GM23248 (cell line): ENCODE measurements around the gene CFAP157. TPM values are rescaled to one million over a fixed set of nuclear protein-coding genes. Genes with fewer than 3 reads are reported as not detected.

Source experiments
- DNase-seq: peaks from one replicate; pipeline ENCODE4 v3.0.0-alpha.2; 2015
- H2AFZ ChIP-seq: fragments of 200-600 bp; sonication (generic); 2 replicates; pipeline ENCODE4 v1.6.1; 2016; ENCODE audit warnings: antibody characterized with exemption
- H3F3A ChIP-seq: fragments of 200-600 bp; sonication (generic); 2 replicates; pipeline ENCODE4 v1.6.1; 2016; ENCODE audit warnings: mild to moderate bottlenecking, antibody characterized with exemption, mixed run types; ENCODE audit not compliant: insufficient read depth
- H3K27ac ChIP-seq: fragments of 200-600 bp; sonication (generic); 2 replicates; pipeline ENCODE4 v1.5.1; 2016; ENCODE audit warnings: mild to moderate bottlenecking
- H3K27me3 ChIP-seq: fragments of 200-600 bp; sonication (generic); replicated peaks from 2 replicates; pipeline ENCODE4 v1.6.1; 2016; ENCODE audit warnings: mild to moderate bottlenecking; ENCODE audit not compliant: insufficient read depth
- H3K36me3 ChIP-seq: fragments of 200-600 bp; sonication (generic); 2 replicates; pipeline ENCODE4 v1.6.1; 2016; ENCODE audit warnings: low read depth, mild to moderate bottlenecking
- H3K4me1 ChIP-seq: fragments of 200-600 bp; sonication (generic); 2 replicates; pipeline ENCODE4 v1.6.1; 2016; ENCODE audit warnings: mild to moderate bottlenecking; ENCODE audit not compliant: insufficient read depth
- H3K4me2 ChIP-seq: fragments of 200-600 bp; sonication (generic); one replicate; pipeline ENCODE4 v1.6.1; 2016; ENCODE audit warnings: mild to moderate bottlenecking; ENCODE audit not compliant: unreplicated experiment
- H3K4me3 ChIP-seq: fragments of 200-600 bp; sonication (generic); 2 replicates; pipeline ENCODE4 v1.5.1; 2016; ENCODE audit warnings: mild to moderate bottlenecking
- H3K79me2 ChIP-seq: fragments of 200-600 bp; sonication (generic); 2 replicates; pipeline ENCODE4 v1.6.1; 2016; ENCODE audit warnings: mild to moderate bottlenecking; ENCODE audit not compliant: insufficient read depth
- H3K9ac ChIP-seq: fragments of 200-600 bp; sonication (generic); 2 replicates; pipeline ENCODE4 v1.6.1; 2016; ENCODE audit warnings: mild to moderate bottlenecking
- H3K9me2 ChIP-seq: fragments of 200-600 bp; sonication (generic); 2 replicates; pipeline ENCODE4 v1.6.1; 2016; ENCODE audit warnings: mixed run types, mild to moderate bottlenecking, moderate library complexity; ENCODE audit not compliant: insufficient read depth
- H3K9me3 ChIP-seq: fragments of 200-600 bp; sonication (generic); one replicate; pipeline ENCODE4 v1.6.1; 2017; ENCODE audit warnings: low read depth
- H4K20me1 ChIP-seq: fragments of 200-600 bp; sonication (generic); 2 replicates; pipeline ENCODE4 v1.6.0; 2016; ENCODE audit not compliant: insufficient read depth
- EZH2 ChIP-seq: fragments of 200-600 bp; sonication (generic); IDR thresholded peaks from 2 replicates; pipeline ENCODE4 v1.6.1; 2018; ENCODE audit warnings: antibody characterized with exemption, mild to moderate bottlenecking; ENCODE audit not compliant: insufficient read depth, poor library complexity, severe bottlenecking
- EZH2phosphoT487 ChIP-seq: fragments of 200-600 bp; sonication (generic); IDR thresholded peaks from 2 replicates; pipeline ENCODE4 v1.6.1; 2018; ENCODE audit warnings: antibody characterized with exemption, moderate library complexity, mild to moderate bottlenecking, low read depth; ENCODE audit not compliant: insufficient read depth
- WGBS, 2 experiments: methylation state at CpG; one replicate each; pipeline ENCODE4 v1.1.6; 2015 to 2017; ENCODE audit warnings: low lambda C conversion rate in 2 of 2, low coverage in 1 of 2; ENCODE audit errors: missing lambda C conversion rate in 2 of 2; 5-methylcytosine and 5-hydroxymethylcytosine counted together
- in situ Hi-C: fragments of 300-500 bp; cut with MboI; formaldehyde crosslinking; loops from 2 replicates; pipeline ENCODE4 v1.15.0; 2020
- polyA plus RNA-seq: library from polyadenylated mRNA; unstranded; fragments of >200 nt; fragmentation: Nextera tagmentation; extraction: Ambion mirVana; gene quantifications from 2 replicates; pipeline ENCODE4 v1.2.1, GENCODE V29; 2016
- total RNA-seq: library from RNA; depleted of rRNA; stranded (reverse); fragments of >200 nt; shearing (Covaris generic); gene quantifications from 2 replicates; pipeline ENCODE4 v1.2.3, GENCODE V29; 2014

Gene CFAP157
- total and polyA plus RNA-seq, 2 experiments from 2014 or later: 0.55 TPM; not detected in 1

DNA sequence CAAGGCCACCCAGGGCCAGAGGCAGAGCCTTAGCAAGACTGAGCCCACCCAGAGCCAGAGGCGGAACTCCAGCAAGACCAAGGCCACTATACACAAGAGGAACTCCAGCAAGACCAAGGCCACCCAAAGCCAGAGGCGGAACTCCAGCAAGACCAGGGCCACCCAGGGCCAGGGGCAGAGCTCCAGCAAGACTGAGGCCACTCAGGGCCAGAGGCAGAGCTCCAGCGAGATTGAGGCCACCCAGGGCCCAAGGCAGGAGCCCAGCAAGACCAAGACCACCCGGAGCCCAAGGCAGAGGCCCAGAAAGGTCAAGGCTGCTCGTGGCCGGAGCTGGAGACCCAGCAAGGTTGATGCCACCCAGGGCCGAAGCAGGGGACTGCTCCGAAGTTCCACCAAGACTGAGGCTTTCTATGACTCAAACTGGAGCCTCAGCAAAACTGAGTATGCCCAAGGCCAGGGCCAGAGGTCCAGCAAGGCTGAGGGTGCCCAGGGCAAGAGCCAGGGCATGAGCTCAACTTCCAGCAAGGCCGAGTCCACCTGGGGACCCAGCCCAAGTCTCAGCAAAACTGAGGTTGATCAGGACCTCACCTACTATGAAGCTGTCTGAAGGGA lies 24.1 kb downstream of the CFAP157 start:
- in situ Hi-C loops: loop anchor here (10.0 kb wide), 1 partner anchor 136 kb away; no protein-coding TSS in a partner anchor
- Histone ChIP-seq H3K27me3 (no peaks in the 10 kb centered on the region), H3K9me2 (no peaks in the 10 kb centered on the region)

GRCh38 chr9:127731938-127732337 lies 25.1 kb downstream of the CFAP157 start:
- H2AFZ ChIP-seq: no peak overlapping the region
- in situ Hi-C loops: loop anchor here (10.0 kb wide), 1 partner anchor 137 kb away; no protein-coding TSS in a partner anchor
- peaks cover 10% of the 10 kb centered on the region; the same call in 1 of the 2 replicates for H3K4me1 ChIP-seq
- H3K27ac ChIP-seq: no peak overlapping the region
- H3K9ac ChIP-seq: no peak overlapping the region
- H4K20me1 ChIP-seq: no peaks in the 10 kb centered on the region
- no peaks in the 10 kb centered on the region for H3K9me3 ChIP-seq
- no peaks in the 10 kb centered on the region for H3K36me3 ChIP-seq
- no peaks in the 10 kb centered on the region for H3F3A ChIP-seq
- DNase-seq: no peak
- H3K9me2 ChIP-seq: no peaks in the 10 kb centered on the region
- 0 out of 2 replicates have a peak, but pooled peaks cover 7% of the 10 kb centered on the region for H3K79me2 ChIP-seq
- H3K4me3 ChIP-seq: no peak overlapping the region
- no peak overlapping the region for H3K4me2 ChIP-seq
- WGBS, 2 experiments: 87 to 91% methylated on average over 16 of the region's 16 CpGs
- no peaks in the 10 kb centered on the region for H3K27me3 ChIP-seq
- no peak for TF ChIP-seq EZH2phosphoT487
- TF ChIP-seq EZH2: no peak

More for the DNA sequence above, 24.1 kb downstream of the CFAP157 start:
- Histone ChIP-seq H3K79me2 (0 out of 2 replicates have a peak, but pooled peaks cover 7% of the 10 kb centered on the region), H3K4me2 (no peak overlapping the region), H3K4me3 (no peak overlapping the region), H3K9me3 (no peaks in the 10 kb centered on the region), H3F3A (no peaks in the 10 kb centered on the region), H3K36me3 (no peaks in the 10 kb centered on the region), H3K9ac (no peak overlapping the region), H3K27ac (no peak overlapping the region), H2AFZ (no peak overlapping the region), H3K4me1 (peaks cover 10% of the 10 kb centered on the region; the same call in 1 of the 2 replicates), H4K20me1 (no peaks in the 10 kb centered on the region)
- no peak for DNase-seq
- WGBS, 2 experiments: 76 to 77% methylated on average over 9 of the region's 9 CpGs
- no peak for TF ChIP-seq EZH2
- TF ChIP-seq EZH2phosphoT487: no peak

DNA sequence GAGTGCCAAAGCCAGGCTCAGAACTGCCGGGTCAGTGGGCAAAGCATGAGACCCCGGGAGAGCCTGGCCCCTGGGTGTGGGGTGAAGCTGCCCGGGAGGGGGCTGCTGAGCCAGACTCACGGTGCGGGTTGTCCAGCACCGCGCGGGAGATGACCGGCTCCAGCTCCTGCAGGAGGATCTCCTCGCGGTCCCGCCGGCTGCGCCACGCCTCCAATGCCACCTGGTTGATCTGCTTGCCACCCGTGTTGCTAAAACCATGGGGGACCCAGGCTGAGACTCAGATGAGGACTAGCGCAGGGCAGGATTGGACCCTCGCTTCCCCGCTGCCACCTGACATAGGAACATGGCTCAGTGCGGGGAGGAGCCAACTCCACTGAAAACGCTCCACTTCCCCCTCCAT lies 25.7 kb downstream of the CFAP157 start:
- Histone ChIP-seq H3K79me2 (0 out of 2 replicates have a peak, but pooled peaks cover 7% of the 10 kb centered on the region), H4K20me1 (no peaks in the 10 kb centered on the region), H3K4me2 (no peak overlapping the region), H3K4me3 (no peak overlapping the region), H3K36me3 (no peaks in the 10 kb centered on the region), H2AFZ (no peak overlapping the region), H3K4me1 (peaks cover 10% of the 10 kb centered on the region; the same call in 1 of the 2 replicates), H3F3A (no peaks in the 10 kb centered on the region), H3K9ac (no peak overlapping the region), H3K27me3 (no peaks in the 10 kb centered on the region), H3K27ac (no peak overlapping the region), H3K9me3 (no peaks in the 10 kb centered on the region), H3K9me2 (no peaks in the 10 kb centered on the region)
- in situ Hi-C loops: loop anchor here (10.0 kb wide), 1 partner anchor 138 kb away; no protein-coding TSS in a partner anchor
- TF ChIP-seq EZH2phosphoT487 (no peak), EZH2 (no peak)
- DNase-seq: no peak
- WGBS, 2 experiments: 88% methylated on average over 20 to 21 of the region's 21 CpGs

DNA sequence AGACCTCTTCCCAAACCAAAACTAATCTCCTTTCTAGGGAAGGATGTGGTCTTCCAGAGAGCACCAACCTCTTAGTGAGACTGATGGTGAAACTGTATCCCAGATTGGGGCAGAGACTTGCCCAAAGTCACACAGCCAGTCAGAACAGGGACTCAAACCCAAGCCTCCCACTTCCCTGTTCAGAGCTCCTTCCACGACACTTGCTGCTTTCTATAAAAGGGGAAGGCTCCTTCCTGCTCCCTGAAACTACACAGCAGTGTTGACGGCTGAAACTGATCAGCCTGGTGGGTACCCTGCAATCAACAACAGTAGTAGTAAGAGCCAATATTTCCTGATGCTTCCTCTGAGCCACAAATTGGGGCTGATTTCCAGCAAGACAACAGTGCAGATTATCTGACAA lies 26.8 kb downstream of the CFAP157 start:
- Histone ChIP-seq H3K79me2 (0 out of 2 replicates have a peak, but pooled peaks cover 7% of the 10 kb centered on the region), H3K4me2 (no peak overlapping the region), H3K27ac (no peak overlapping the region), H3K4me1 (peaks cover 10% of the 10 kb centered on the region; the same call in 1 of the 2 replicates), H2AFZ (no peak overlapping the region), H3K36me3 (no peaks in the 10 kb centered on the region), H3K9me3 (no peaks in the 10 kb centered on the region), H3K9me2 (no peaks in the 10 kb centered on the region), H3K9ac (no peak overlapping the region), H3K27me3 (no peaks in the 10 kb centered on the region), H3K4me3 (no peak overlapping the region), H3F3A (no peaks in the 10 kb centered on the region), H4K20me1 (no peaks in the 10 kb centered on the region)
- no peak for TF ChIP-seq EZH2
- no peak for TF ChIP-seq EZH2phosphoT487
- WGBS, 2 experiments: 92 to 100% methylated on average over 2 of the region's 2 CpGs
- in situ Hi-C loops: loop anchor here (10.0 kb wide), 1 partner anchor 139 kb away; no protein-coding TSS in a partner anchor
- DNase-seq: no peak
